AG09309 (cell line): Measurements from ENCODE around the gene FAM3A.

Experiments used
- DNase-seq: peaks from one replicate; pipeline ENCODE4 v3.0.0-alpha.2; 2010; ENCODE audit warnings: low read depth
- H3K4me3 ChIP-seq: 2 replicates; pipeline ENCODE4 v1.5.1; 2011; ENCODE audit warnings: mild to moderate bottlenecking, low read depth, low read length, moderate library complexity; ENCODE audit not compliant: control insufficient read depth
- CTCF ChIP-seq: IDR thresholded peaks from 2 replicates; pipeline ENCODE4 v1.5.1; 2011; ENCODE audit warnings: mild to moderate bottlenecking, low read depth, low read length, inconsistent platforms; ENCODE audit not compliant: insufficient read depth, control insufficient read depth; ENCODE audit errors: missing control alignments

The FAM3A gene

DNA sequence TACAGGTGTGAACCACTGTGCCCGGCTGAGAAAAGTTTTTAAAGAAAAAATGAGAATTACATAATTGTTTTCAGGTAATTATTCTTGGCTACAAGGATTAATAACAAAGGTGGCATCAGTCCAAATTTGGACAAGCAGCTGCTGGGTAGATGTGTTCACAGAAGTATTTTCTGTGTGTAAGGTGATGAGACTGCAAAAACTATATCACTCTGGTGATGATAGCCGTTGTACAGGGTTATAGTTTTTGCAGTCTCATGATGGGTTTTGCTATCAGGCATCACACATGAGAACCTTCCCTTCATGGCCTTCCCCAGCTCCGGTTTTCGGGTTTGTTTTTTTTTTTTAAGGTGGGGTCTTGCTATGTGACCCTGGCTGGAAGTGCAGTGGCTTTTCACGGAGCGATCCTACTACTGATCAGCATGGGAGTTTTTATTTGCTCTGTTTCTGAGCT lies 20.5 kb downstream of the FAM3A start:
- H3K4me3 ChIP-seq = no peak overlapping the region
- TF ChIP-seq CTCF = no peak
- DNase-seq = no peak

- no peak for DNase-seq
- H3K4me3 ChIP-seq = no peak overlapping the region
- no peak for TF ChIP-seq CTCF
Measured at GRCh38 chrX:154494715-154495114, 21.3 kb downstream of the FAM3A start.

- peak; percentile 62 for DNase-seq
- H3K4me3 ChIP-seq = peak within 1 kb of the TSS; percentile 65
- no peak for TF ChIP-seq CTCF
Measured at GRCh38 chrX:154490414-154491083, 25.5 kb downstream of the FAM3A start, which contains the start of gene SLC10A3. Gene SLC10A3, minus strand, starts transcription at chrX:154490629. Its CDS starts 1,689 bp downstream, at chrX:154488940.

- no peak for DNase-seq
- peak overlapping the region; percentile 65 for H3K4me3 ChIP-seq
- no peak for TF ChIP-seq CTCF
Measured at GRCh38 chrX:154490021-154490413, 26.0 kb downstream of the FAM3A start.

GRCh38 chrX:154489182-154489581 lies 26.9 kb downstream of the FAM3A start:
- H3K4me3 ChIP-seq = peak overlapping the region; percentile 65
- no peak for TF ChIP-seq CTCF
- DNase-seq = no peak

- no peak for TF ChIP-seq CTCF
- no peak overlapping the region for H3K4me3 ChIP-seq
- no peak for DNase-seq
Measured at GRCh38 chrX:154488336-154489075, 27.5 kb downstream of the FAM3A start.
